Parathyroid adenoma (tissue), 2 donors: Measurements from ENCODE around the gene ZNF511.

ENCODE experiments used
- H2AFZ ChIP-seq: fragments of 300-600 bp; sonication (generic); one replicate; pipeline ENCODE4 v1.7.0; 2017; ENCODE audit warnings: antibody characterized with exemption, mild to moderate bottlenecking
- H3K27ac ChIP-seq: fragments of 300-600 bp; sonication (generic); one replicate; pipeline ENCODE4 v1.7.0; 2017
- H3K27me3 ChIP-seq: fragments of 300-600 bp; sonication (generic); one replicate; pipeline ENCODE4 v1.7.0; 2017; ENCODE audit warnings: low read length; ENCODE audit not compliant: control insufficient read depth, insufficient read depth
- H3K36me3 ChIP-seq: fragments of 300-600 bp; sonication (generic); one replicate; pipeline ENCODE4 v1.7.0; 2017; ENCODE audit warnings: low read length; ENCODE audit not compliant: control insufficient read depth, insufficient read depth
- H3K4me1 ChIP-seq: fragments of 300-600 bp; sonication (generic); one replicate; pipeline ENCODE4 v1.7.0; 2017; ENCODE audit warnings: control low read depth
- H3K4me2 ChIP-seq: fragments of 300-600 bp; sonication (generic); one replicate; pipeline ENCODE4 v1.7.0; 2017; ENCODE audit warnings: low read length
- H3K4me3 ChIP-seq: fragments of 300-600 bp; sonication (generic); one replicate; pipeline ENCODE4 v1.7.0; 2017; ENCODE audit warnings: low read depth, low read length
- H3K79me2 ChIP-seq: fragments of 300-600 bp; sonication (generic); one replicate; pipeline ENCODE4 v1.7.0; 2017; ENCODE audit warnings: control low read depth
- H3K9ac ChIP-seq: fragments of 300-600 bp; sonication (generic); one replicate; pipeline ENCODE4 v1.7.0; 2017; ENCODE audit warnings: mild to moderate bottlenecking
- H3K9me3 ChIP-seq: fragments of 300-600 bp; sonication (generic); one replicate; pipeline ENCODE4 v1.7.0; 2017; ENCODE audit warnings: low read length; ENCODE audit not compliant: control insufficient read depth
- TF ChIP-seq, protein P1 (sequence below): fragments of 300-600 bp; sonication (generic); IDR thresholded peaks from one replicate; pipeline ENCODE4 v1.7.0; 2017; ENCODE audit warnings: antibody characterized with exemption, mild to moderate bottlenecking
- donor health status: primary hyperparathyroidism.

ZNF511 gene

GRCh38 chr10:133276435-133277201 lies 32.1 kb upstream of the ZNF511 start, which contains the start of gene ADAM8:
Gene ADAM8 (minus strand): TSS chr10:133276868. CDS start chr10:133276817, 51 bp downstream.
- Histone ChIP-seq H3K4me2 (no peak within 1 kb of the TSS), H3K79me2 (no peaks in the 10 kb centered on the region), H3K36me3 (no peaks in the 10 kb centered on the region), H3K4me3 (no peak within 1 kb of the TSS), H3K4me1 (peaks cover 3% of the 10 kb centered on the region), H3K27ac (no peak within 1 kb of the TSS), H3K9me3 (no peaks in the 10 kb centered on the region), H2AFZ (no peak within 1 kb of the TSS), H3K27me3 (no peaks in the 10 kb centered on the region), H3K9ac (no peak within 1 kb of the TSS)
- TF ChIP-seq, protein P1, sequence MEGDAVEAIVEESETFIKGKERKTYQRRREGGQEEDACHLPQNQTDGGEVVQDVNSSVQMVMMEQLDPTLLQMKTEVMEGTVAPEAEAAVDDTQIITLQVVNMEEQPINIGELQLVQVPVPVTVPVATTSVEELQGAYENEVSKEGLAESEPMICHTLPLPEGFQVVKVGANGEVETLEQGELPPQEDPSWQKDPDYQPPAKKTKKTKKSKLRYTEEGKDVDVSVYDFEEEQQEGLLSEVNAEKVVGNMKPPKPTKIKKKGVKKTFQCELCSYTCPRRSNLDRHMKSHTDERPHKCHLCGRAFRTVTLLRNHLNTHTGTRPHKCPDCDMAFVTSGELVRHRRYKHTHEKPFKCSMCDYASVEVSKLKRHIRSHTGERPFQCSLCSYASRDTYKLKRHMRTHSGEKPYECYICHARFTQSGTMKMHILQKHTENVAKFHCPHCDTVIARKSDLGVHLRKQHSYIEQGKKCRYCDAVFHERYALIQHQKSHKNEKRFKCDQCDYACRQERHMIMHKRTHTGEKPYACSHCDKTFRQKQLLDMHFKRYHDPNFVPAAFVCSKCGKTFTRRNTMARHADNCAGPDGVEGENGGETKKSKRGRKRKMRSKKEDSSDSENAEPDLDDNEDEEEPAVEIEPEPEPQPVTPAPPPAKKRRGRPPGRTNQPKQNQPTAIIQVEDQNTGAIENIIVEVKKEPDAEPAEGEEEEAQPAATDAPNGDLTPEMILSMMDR: no peak

- Histone ChIP-seq H3K4me2 (no peak overlapping the region), H3K4me3 (no peak overlapping the region), H3K36me3 (no peaks in the 10 kb centered on the region), H3K79me2 (no peaks in the 10 kb centered on the region), H3K27ac (no peak overlapping the region), H3K27me3 (no peaks in the 10 kb centered on the region), H3K4me1 (peaks cover 3% of the 10 kb centered on the region), H3K9ac (no peak overlapping the region), H3K9me3 (no peaks in the 10 kb centered on the region), H2AFZ (no peak overlapping the region)
- TF ChIP-seq, protein P1: no peak
These were observed 31.3 kb upstream of the ZNF511 start for GRCh38 chr10:133277277-133277992.

GRCh38 chr10:133277993-133278576 lies 30.6 kb upstream of the ZNF511 start:
- Histone ChIP-seq H3K4me2 (no peak overlapping the region), H3K36me3 (no peaks in the 10 kb centered on the region), H2AFZ (no peak overlapping the region), H3K27me3 (no peaks in the 10 kb centered on the region), H3K4me1 (peaks cover 3% of the 10 kb centered on the region), H3K9ac (no peak overlapping the region), H3K9me3 (no peaks in the 10 kb centered on the region), H3K4me3 (no peak overlapping the region), H3K27ac (no peak overlapping the region), H3K79me2 (no peaks in the 10 kb centered on the region)
- TF ChIP-seq, protein P1: no peak

DNA sequence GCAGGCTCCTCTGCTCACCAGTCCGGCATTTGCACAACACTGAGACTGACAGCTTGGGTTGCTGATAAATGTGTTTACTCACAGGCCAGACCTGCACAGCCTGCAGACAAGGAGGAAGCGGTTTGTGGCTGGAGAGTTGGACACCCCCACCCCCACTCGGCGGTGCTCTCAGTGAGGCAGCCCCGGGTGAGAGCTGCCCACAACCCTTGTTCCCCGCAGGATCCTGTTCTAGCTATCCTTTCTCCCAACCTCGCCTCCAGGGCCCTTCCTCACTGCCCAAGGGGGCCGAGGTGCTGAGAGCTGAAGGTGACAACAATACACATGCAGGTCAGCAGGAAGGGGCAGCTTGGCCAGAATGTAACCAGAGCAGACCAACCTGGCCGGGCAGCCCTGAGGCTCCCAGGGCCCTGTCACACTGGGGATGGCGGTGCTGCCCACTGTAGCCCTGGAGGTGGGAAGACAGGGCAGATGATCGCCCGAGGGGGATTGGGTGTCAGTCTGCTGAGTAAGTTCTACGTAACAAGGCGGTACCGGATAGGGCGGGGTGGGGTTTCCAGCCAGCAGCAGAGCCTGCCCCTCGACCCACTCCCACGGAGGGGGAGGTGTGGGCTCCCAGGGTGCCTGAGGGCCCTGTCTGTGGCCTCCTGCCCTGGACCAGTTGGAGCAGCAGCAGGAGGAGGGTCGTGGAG lies 30.0 kb upstream of the ZNF511 start:
- Histone ChIP-seq H3K4me1 (peaks cover 3% of the 10 kb centered on the region), H3K4me3 (no peak overlapping the region), H3K9me3 (no peaks in the 10 kb centered on the region), H3K36me3 (no peaks in the 10 kb centered on the region), H3K9ac (no peak overlapping the region), H3K4me2 (no peak overlapping the region), H3K79me2 (no peaks in the 10 kb centered on the region), H3K27me3 (no peaks in the 10 kb centered on the region), H2AFZ (no peak overlapping the region), H3K27ac (no peak overlapping the region)
- TF ChIP-seq, protein P1: no peak
